SW480 (cell line): ENCODE data around the gene LMO4.

Source experiments
- DNase-seq: peaks from one replicate; pipeline ENCODE4 v3.0.0-alpha.2; 2016; ENCODE audit warnings: low spot score

The LMO4 gene

DNA sequence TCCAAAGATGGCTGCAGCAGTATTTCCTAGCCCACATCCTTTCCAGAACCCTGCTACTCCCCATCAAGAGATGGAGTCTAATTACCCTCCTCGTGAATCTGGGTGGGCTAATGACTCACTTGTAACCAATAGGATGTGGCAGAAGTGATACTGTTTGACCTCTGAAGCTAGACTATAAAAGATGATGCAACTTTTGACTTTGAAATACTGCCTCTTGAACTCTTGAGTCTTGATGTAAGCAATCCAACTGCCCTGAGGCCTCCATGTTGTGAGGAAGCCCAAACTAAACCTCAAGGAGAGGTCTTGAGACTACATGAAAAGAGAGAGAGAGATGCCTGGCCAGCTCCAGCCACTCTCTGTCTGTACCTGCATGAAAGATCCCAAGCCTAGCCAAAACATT is 29.5 kb downstream of the LMO4 start:
- no peak for DNase-seq

DNA sequence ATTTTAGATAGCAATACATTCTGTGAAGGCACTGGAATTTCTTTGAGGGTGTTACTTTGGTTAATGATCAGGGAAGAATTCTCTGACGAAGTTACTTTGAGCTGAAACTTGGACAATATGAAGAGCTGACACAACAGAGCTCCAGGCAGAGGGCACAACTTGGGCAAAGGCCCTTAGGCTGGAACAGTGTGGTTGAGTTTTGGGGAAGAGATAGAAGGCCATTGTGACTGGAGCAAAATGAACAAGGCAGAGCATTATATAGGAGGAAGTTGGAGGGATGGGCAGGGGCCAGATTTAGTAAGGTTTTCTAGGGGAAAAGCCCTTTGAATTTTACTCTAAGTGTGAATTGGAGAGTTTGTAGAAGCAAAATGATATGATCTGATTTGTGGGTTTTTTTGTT is 30.9 kb downstream of the LMO4 start:
- no peak for DNase-seq

DNA sequence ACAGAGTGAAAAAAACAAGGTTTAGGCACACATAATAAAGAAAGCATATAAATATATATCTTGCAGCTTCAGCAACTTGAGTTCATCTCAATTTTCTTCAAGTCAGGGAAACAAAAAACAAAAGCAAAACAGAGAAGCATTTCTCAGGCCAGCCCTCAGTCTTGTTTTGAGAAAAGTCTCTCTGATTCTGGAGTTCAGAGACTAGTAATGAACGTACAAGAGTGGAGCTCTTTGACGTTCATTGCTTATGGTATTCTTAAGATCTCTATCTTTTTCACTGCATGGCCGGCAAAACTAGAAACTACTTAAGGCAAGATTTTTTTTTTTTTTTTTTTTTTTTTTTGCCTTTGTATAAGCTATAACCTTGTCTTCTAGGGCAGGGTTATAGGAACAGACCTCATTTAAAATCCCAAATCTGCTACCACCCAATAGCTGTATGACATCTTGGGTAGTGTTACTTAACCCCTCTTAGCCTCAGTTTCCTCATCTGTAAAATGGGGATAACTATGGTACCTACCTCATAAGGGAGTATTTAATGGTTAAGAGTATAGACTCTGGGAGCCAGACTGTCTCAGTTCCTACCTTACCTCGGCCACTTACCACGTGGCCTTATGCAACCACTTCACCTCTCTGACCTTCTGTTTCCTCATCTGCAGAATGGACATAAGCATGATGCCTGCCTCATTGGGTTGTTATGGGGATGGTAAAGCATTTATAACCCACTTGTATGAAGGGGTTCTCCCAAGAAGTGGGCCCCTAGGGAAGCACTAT is 33.6 kb downstream of the LMO4 start:
- no peak for DNase-seq

DNA sequence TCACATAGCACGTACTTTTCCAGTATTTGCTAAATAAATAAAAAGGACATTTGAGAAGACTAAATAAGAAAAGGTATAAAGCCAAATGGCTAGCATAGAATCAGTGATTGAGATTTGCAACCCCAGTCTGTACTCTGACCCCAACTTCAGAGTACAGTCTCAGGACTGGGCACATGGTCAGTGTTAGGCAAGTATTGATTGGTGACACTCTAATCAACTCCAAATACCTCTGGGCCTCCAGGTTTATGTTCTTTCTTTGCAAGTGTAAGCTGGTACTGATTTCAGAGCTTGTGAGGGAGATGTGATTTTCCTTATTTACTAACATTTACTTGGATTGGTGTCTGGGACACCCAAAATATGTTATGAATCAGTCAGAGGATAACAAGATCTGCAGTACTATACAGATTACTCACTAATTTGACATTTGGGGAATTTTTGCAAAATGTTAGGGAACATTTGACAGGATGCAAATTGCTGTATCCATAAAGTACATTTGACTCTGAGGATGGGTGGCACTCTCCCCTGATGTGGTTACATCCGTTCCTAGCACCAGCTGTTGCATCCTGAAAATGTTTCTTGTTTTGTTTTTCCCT is 34.2 kb downstream of the LMO4 start:
- no peak for DNase-seq

DNA sequence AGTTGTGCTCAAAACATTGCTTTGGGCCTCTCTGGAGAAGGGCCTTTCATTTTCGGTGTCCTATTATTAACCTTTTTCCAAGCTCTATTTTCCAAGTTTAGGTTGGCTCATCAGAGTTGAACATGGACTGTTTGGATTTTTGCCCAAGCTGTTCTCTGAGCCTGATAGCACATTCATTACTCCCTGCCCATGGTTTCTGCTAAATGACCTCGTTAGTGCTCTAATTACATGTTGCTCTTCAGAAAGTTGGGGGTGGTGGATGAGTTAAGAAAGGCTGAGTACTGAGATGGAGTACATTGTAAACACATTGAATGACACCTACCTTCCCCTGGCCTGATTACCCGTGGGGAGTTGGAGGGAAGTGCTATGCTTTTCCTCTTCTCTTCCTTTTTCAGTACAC is 38.9 kb downstream of the LMO4 start:
- DNase-seq, result no peak

DNA sequence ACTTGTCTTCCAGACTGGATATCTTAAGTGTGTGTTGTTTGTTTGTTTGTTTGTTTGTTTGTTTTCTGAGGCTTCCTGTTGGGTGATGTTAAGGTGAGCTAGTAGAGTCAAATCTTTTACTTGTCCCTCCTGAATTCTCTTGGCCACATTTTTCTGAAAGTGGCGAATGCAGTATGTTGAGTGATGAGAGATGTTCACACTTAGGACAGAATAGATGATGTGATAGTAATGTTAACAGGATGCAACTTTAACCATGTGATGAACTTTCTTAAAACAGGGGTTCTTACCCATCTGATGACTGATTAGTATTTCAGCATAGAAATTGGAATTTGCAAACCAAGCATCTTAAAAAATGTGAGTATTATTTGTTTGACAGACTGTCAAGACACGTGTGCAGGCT is 40.2 kb downstream of the LMO4 start:
- DNase-seq, result no peak

DNA sequence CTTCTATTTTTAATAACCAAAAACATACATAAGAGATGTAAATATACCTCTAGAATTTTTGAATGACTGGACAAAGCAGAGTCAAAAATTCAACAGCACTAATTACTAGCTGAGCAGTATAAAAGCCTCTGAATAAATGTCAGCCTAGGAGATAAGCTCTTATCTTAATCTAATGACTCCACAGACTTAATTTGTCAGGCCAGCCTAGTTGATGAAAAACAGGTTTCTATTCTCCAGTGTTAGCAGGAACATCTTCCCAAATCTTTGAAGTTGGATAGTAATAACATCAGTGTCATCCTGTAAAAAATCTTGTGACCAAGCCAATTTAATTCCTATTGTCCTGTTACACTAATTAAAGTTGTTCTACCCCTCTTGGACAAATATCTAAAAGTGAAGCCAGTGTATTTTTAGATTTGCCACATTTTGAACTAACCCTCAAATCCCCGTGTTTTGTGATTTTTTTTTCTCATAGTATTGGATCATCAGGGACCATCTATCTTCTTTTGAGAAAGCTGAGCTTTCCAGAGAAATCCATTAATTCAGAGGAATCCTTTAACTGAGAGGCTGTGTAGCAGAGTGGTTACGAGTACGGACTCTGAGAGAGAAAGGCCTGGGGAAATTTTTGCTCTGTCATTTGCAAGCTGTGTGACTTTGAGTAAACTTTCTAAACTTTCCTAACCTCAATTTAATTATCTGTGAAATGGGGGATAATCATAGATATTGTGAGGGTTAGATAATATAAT is 41.2 kb downstream of the LMO4 start:
- DNase-seq, result no peak

DNA sequence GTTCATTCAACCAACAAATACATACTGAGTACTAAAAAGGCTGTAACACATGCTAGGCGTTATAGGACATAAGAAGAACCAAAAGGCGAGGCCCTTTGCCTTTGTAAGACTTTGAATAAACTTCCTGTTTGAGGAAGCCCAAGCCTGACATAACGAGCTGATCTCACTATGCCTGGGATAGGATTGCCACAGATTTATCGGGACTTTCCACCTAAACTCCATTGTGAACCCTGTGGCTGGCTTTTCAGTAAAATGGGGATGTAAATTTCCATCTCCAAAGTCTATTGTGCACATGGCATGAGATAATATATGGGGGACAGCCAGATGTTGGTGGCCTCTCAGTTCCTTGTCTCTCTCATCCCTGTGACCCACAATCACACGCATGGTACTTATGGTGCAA is 41.9 kb downstream of the LMO4 start:
- no peak for DNase-seq

DNA sequence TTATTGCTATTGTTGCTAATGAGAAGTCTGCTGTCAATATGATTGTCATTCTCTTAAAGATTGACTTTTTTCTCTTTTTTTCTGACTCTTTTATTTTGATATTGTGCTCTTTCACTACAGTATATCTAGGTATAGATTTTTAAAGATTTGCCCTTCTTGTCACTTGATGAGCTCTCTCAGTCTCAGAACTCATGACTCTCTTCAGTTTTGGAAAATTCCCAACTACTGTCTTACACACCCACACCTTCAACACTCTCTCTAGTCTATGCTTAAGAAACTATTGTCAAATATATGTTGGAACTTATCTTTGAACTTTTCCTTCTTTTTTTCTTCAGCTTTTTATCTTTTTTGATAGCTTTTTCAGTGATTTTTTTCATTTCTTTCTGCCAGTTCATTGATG is 50.6 kb downstream of the LMO4 start:
- no peak for DNase-seq

DNA sequence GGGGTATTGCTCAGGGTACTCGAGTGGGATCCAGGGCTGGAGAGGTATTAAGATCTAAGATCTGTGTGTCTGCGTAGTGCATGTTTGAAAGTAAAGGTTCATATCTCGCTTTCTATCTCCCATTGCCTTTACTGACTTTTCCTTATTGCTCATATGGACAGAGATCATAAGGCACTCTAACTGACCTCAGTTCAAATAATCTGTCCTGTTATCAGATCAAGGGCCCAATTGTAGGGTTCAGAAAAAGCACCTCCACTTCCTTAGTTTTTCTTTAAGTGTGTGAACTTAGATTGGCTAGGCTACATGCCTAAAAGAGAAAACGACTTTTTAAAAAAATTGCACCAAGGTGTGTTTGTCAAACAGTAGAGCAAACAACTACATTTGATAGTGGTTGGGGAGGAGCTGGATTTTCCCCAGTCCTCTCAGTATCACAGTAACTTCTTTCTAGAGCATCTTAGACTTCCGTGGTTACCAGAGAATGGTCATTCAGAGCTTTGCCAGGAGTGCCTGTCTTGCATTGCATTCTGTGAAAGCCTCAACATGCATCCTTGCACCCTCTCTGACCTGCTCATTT is 57.6 kb downstream of the LMO4 start:
- DNase-seq, result no peak

DNA sequence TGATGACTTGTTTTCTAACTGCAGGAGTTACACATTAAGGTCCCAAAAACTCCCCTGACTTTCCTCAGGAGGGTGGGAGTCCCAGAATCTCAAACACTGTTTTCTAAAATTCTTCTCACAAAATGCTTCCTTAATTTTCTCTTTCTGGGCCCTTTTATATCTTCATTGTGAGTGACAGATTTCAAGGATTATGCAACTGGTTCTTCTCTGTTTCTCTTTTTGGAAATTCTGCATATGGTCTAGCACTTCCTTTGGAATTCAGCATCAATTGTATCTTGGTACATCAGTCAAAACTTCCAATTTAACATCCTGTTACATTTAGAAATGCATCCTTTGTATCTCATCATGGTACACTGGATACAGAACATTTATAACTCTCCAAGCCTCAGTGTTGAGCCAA is 59.7 kb downstream of the LMO4 start:
- no peak for DNase-seq

DNA sequence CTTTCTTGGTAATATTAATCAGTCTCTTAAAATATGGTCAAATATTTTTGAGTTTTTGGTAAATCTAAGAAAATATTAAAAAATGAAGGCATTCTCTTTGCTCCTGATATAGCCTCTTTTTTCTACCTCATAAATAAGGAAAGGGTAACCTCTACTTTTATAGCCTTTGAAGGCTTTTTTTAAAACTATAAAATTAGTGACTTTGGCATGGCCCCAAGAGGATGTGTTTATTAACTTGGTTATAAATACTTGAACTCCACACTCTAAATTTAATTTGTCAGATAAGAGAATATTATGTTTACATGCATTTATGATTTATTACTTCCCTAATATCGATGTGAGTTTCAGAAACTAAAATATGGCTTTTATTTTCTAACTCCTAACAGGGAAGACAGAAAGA is 60.3 kb downstream of the LMO4 start:
- no peak for DNase-seq

DNA sequence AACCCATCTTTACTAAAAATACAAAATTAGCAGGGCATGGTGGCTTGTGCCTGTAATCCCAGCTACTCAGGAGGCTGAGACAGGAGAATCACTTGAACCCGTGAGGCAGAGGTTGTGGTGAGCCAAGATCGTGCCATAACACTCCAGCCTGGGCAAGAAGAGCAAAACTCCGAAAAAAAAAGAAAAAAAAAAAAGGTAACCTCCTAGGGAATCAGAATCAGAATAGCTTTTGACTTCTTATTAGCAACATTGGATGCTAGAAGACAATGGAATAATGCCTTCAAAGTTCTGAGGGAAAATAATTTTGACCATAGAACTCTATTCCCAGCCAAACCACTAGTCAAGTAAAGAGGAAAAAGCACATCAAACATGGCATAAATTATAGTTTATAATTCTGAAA is 60.9 kb downstream of the LMO4 start:
- no peak for DNase-seq

DNA sequence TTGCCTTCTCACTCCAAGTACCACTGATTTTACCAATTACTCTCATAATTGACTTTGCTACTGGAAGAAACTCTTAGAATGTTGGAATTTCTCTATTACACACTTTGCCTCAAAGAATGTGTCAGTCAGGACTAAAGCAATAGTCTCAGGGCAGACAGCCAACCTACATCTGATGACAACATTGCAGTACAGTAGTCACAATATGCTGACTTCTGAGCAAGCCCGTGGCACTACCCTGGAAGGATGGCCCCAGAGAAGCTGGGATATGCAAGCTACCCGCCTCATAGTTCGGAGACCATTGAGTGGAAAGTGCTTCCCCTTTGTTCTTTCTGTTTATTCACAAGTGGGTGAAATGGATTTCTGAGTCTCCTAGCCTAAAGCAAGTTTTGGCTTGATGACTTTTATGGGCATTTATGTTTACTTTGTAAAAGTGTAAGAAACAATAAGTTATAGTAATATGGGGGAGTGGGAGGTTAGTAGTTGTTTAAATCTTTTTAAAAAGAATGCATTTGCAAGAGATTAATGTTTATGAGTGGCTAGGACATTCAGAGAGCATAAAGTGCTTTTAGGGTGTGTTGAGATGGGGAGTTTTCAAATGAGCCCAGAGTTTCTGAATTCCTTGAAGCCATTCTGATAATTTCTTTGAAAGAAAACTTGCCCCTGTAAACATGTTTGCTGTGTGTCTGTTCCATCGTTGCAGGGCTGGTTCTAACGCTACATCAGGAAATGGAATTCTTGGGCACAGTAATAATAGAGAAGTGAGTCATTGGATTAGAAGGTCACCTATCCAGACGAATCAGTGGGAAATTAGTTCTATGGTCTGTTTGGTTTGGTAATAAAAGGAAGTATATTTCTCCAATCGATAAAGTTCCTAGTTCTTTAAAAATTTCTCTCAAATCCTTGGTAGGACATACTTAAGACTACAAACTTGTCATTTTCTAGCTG is 63.8 kb downstream of the LMO4 start:
- DNase-seq, result no peak

DNA sequence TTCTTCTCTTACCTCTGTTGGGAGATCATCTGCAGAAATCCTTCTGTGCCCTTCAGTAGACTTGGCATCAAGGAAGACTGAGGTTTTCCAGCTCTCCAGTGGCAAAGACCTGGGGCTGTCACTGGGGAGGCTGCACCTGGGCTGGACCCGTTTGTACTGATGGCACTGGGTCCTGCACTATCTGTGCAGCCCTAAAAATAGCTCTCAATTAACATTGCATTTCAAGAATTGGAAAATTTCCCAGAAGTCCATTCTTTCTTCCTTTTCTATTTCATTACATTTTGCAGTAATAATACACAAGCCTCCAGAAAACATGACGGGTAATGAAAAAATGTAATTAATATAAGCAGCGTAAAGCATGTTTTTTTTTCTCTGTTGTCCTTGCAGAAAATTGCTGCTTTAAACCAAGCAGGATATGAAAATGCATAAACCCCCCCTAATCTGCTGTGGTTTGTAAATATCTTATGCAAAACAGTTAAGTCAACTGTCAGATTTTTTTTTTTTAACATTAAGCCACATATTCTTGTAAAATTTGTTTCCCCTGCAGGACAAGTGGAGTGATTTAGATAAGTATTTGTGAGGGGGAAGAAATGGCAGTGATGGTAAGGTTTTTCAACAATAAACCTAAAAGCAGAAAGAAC is 64.9 kb downstream of the LMO4 start:
- DNase-seq, result no peak

DNA sequence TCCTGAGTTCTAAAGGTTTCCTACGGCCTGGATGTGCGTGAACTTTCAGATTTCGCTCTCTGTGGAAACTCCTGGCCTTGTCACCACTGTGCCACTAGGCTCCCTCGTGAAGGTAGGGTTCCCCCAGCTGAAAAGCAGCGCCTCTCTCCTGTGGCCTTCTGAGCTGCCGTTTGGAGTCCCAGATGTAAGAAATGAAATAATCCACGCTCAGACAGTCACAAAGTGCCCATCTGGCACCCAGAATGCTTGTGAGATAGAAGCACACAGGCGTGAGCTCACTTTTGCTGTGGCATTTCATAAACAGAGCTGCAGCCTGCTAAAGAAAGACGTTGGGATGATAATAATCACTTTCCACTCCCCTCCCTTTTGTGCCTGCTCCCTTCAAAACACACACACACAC is 65.8 kb downstream of the LMO4 start:
- no peak for DNase-seq

DNA sequence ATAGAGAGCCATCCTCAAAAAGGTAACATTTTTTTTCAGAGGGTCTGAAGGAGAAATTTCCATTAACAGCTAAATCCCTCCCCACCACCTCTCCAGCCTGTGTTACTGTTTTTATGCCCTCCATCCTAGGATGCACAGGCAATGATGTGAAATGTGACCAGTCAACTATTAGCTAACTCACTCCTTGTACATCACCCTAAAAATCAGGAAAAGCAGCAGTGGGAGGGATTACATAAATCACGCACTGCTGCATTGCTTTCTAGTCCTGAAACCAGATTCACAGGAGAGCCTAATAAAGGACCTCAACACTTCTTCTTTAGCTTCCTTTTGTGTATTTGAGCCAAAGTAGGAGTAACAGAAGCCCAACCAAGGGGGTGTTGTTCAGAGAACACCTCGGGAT is 66.3 kb downstream of the LMO4 start:
- no peak for DNase-seq
